GM12878 (cell line): ENCODE measurements around the gene CPSF4L. TPM values are rescaled to one million over a fixed set of nuclear protein-coding genes. Genes with fewer than 3 reads are reported as not detected.
A peak's percentile ranks its signal among the peaks of the same experiment; 100 is the strongest.

Source experiments
- ATAC-seq: fragments of 200-7000 bp; cut with Tn5 transposase; 3 replicates; pipeline ENCODE4 v1.9.1; 2020; ENCODE audit warnings: mild to moderate bottlenecking, moderate library complexity
- BruUV-seq: library from RNA; stranded (reverse); fragments of 400-500 nt; replicated peaks from 2 replicates; lab custom pipeline; 2021; lab: Mats Ljungman, UMichigan
- CTCF ChIA-PET: fragments of 300-600 bp; sonication (Branson Sonifier 250); formaldehyde crosslinking; extraction: SDS; loops from one replicate; lab custom pipeline; 2021; ENCODE audit warnings: inconsistent platforms; lab: Yijun Ruan, JAX
- POLR2A ChIA-PET: fragments of 350-600 bp; formaldehyde crosslinking; extraction: SDS; loops from one replicate; lab custom pipeline; 2021; ENCODE audit warnings: inconsistent platforms; lab: Charles Lee
- RAD21 ChIA-PET: fragments of 300-600 bp; sonication (Branson Sonifier 250); formaldehyde crosslinking; loops from one replicate; lab custom pipeline; 2023; ENCODE audit warnings: antibody characterized with exemption; ENCODE audit not compliant: unreplicated experiment; lab: Charles Lee
- SMC1A ChIA-PET: fragments of 300-600 bp; sonication (Branson Sonifier 250); formaldehyde crosslinking; loops from one replicate; lab custom pipeline; 2023; ENCODE audit not compliant: unreplicated experiment, uncharacterized antibody; lab: Charles Lee
- DNase-seq: peaks from one replicate; pipeline ENCODE4 v3.0.0-alpha.2; 2011; ENCODE audit warnings: low read depth, low spot score
- FAIRE-seq: peaks from 3 replicates; lab custom pipeline; 2011; peaks lifted over from hg19 to GRCh38; lab: Jason Lieb, UNC
- H2AFZ ChIP-seq: 2 replicates; pipeline ENCODE4 v1.6.0; 2011; ENCODE audit warnings: low read depth, low read length, control low read depth; ENCODE audit not compliant: control insufficient read depth
- H3K27ac ChIP-seq: 2 replicates; pipeline ENCODE4 v1.5.1; 2011; ENCODE audit warnings: control low read depth; ENCODE audit not compliant: control insufficient read depth, insufficient read depth
- H3K27me3 ChIP-seq, 2 experiments: replicated peaks in 1 of 2; 2 replicates each; pipeline versions ENCODE4 v1.6.0 to v1.6.1; 2011; ENCODE audit warnings: low read length in 1 of 2; ENCODE audit not compliant: control insufficient read depth in 2 of 2, insufficient read depth in 2 of 2
- H3K36me3 ChIP-seq, 2 experiments: 2 replicates each; pipeline ENCODE4 v1.5.1; 2011; ENCODE audit warnings: low read length in 1 of 2; ENCODE audit not compliant: control insufficient read depth in 2 of 2, insufficient read depth in 2 of 2
- H3K4me1 ChIP-seq: 2 replicates; pipeline ENCODE4 v1.6.1; 2011; ENCODE audit warnings: mild to moderate bottlenecking, low read length, moderate library complexity, mixed read lengths; ENCODE audit not compliant: control insufficient read depth, insufficient read depth
- H3K4me2 ChIP-seq: 2 replicates; pipeline ENCODE4 v1.6.0; 2011; ENCODE audit warnings: control low read depth; ENCODE audit not compliant: control insufficient read depth, insufficient read depth
- H3K4me3 ChIP-seq: fragments of 200-600 bp; sonication (generic); 2 replicates; pipeline ENCODE4 v1.5.1; 2016
- H3K79me2 ChIP-seq: 2 replicates; pipeline ENCODE4 v1.6.0; 2011; ENCODE audit warnings: low read length; ENCODE audit not compliant: control insufficient read depth, insufficient read depth
- H3K9ac ChIP-seq: 2 replicates; pipeline ENCODE4 v1.8.0; 2011; ENCODE audit warnings: low read length, control low read depth, mixed read lengths; ENCODE audit not compliant: control insufficient read depth, insufficient read depth
- H3K9me3 ChIP-seq: replicated peaks from 3 replicates; pipeline ENCODE4 v1.5.1; 2011; ENCODE audit warnings: mild to moderate bottlenecking, low read length; ENCODE audit not compliant: control insufficient read depth, insufficient read depth
- H4K20me1 ChIP-seq: 2 replicates; pipeline ENCODE4 v1.6.0; 2011; ENCODE audit not compliant: control insufficient read depth, insufficient read depth
- BCL3 ChIP-seq: IDR thresholded peaks from 2 replicates; pipeline ENCODE4 v1.6.1; 2011; ENCODE audit warnings: borderline replicate concordance, low read depth, mild to moderate bottlenecking, moderate library complexity, low read length; ENCODE audit not compliant: insufficient read depth, poor library complexity, severe bottlenecking
- EED ChIP-seq: sonication (generic); IDR thresholded peaks from 2 replicates; pipeline ENCODE4 v1.6.1; 2016; ENCODE audit warnings: antibody characterized with exemption, low read depth
- EP300 ChIP-seq, 2 experiments: fragments of 150-350 bp in 1 of 2; IDR thresholded peaks; 2 replicates each; pipeline ENCODE4 v1.6.1; 2011 to 2012; ENCODE audit warnings: low read depth in 2 of 2, low read length in 2 of 2, borderline replicate concordance in 1 of 2, improper control_type of control experiment in 1 of 2, inconsistent platforms in 1 of 2; ENCODE audit not compliant: control insufficient read depth in 1 of 2
- GABPA ChIP-seq: IDR thresholded peaks from 2 replicates; pipeline ENCODE4 v1.6.1; 2014; ENCODE audit warnings: antibody characterized with exemption, low read depth, mild to moderate bottlenecking, inconsistent platforms
- IKZF2 ChIP-seq, 2 experiments: fragments of 450-650 bp; IDR thresholded peaks; 2 replicates each; pipeline ENCODE4 v1.6.1; 2017; ENCODE audit warnings: mild to moderate bottlenecking in 2 of 2, moderate library complexity in 2 of 2
- MEF2B ChIP-seq: fragments of 450-650 bp; IDR thresholded peaks from 2 replicates; pipeline ENCODE4 v1.6.1; 2018; ENCODE audit warnings: mild to moderate bottlenecking, moderate library complexity; ENCODE audit not compliant: partially characterized antibody, poor library complexity, severe bottlenecking
- MTA3 ChIP-seq: IDR thresholded peaks from 2 replicates; pipeline ENCODE4 v1.6.1; 2012; ENCODE audit warnings: low read length, inconsistent platforms, borderline replicate concordance
- NFYB ChIP-seq: IDR thresholded peaks from 2 replicates; pipeline ENCODE4 v1.6.1; 2011; ENCODE audit warnings: low read depth, mild to moderate bottlenecking, low read length, improper control_type of control experiment, moderate library complexity; ENCODE audit not compliant: insufficient read depth
- POU2F2 ChIP-seq: IDR thresholded peaks from 3 replicates; pipeline ENCODE4 v1.6.1; 2011; ENCODE audit warnings: low read depth, mild to moderate bottlenecking, low read length, borderline replicate concordance
- RB1 ChIP-seq: fragments of 450-650 bp; formaldehyde crosslinking; IDR thresholded peaks from 2 replicates; pipeline ENCODE4 v1.6.1; 2017; ENCODE audit warnings: mild to moderate bottlenecking, borderline replicate concordance
- RUNX3 ChIP-seq: IDR thresholded peaks from 2 replicates; pipeline ENCODE4 v1.6.1; 2012; ENCODE audit warnings: low read length, inconsistent platforms
- SPI1 ChIP-seq: IDR thresholded peaks from 2 replicates; pipeline ENCODE4 v1.6.1; 2011; ENCODE audit warnings: low read depth, mild to moderate bottlenecking, low read length, moderate library complexity, borderline replicate concordance; ENCODE audit not compliant: insufficient read depth
- SUPT20H ChIP-seq: IDR thresholded peaks from 2 replicates; pipeline ENCODE4 v1.6.1; 2011; ENCODE audit warnings: low read depth, mild to moderate bottlenecking, low read length, moderate library complexity, borderline replicate concordance; ENCODE audit not compliant: control insufficient read depth
- TAF1 ChIP-seq: IDR thresholded peaks from 2 replicates; pipeline ENCODE4 v1.6.1; 2011; ENCODE audit warnings: mild to moderate bottlenecking, low read depth, low read length, borderline replicate concordance
- TBL1XR1 ChIP-seq: IDR thresholded peaks from 2 replicates; pipeline ENCODE4 v1.6.1; 2012; ENCODE audit warnings: low read depth, low read length, improper control_type of control experiment
- ZBED1 ChIP-seq: IDR thresholded peaks from 2 replicates; pipeline ENCODE4 v1.6.1; 2016; ENCODE audit warnings: borderline replicate concordance
- ZNF217 ChIP-seq: fragments of 450-650 bp; IDR thresholded peaks from 2 replicates; pipeline ENCODE4 v1.6.1; 2017; ENCODE audit warnings: antibody characterized with exemption, mild to moderate bottlenecking
- WGBS: methylation state at CpG from one replicate; pipeline ENCODE4 v1.1.6; 2016; ENCODE audit warnings: low lambda C conversion rate; ENCODE audit not compliant: insufficient replicate concordance, insufficient coverage; ENCODE audit errors: missing lambda C conversion rate; 5-methylcytosine and 5-hydroxymethylcytosine counted together
- in situ Hi-C: fragments of 300-500 bp; cut with MboI; formaldehyde crosslinking; loops from 9 replicates; pipeline ENCODE4 v1.14.3; 2018; ENCODE audit warnings: mixed read lengths
- intact Hi-C: fragments of 100-400 bp; cut with micrococcal nuclease; formaldehyde crosslinking; loops from one replicate; pipeline ENCODE4 v1.14.2; 2022; ENCODE audit not compliant: unreplicated experiment
- polyA plus RNA-seq, 11 experiments: library from polyadenylated mRNA; depleted of rRNA in 4 of 11; unstranded in 6 of 11; stranded (reverse) in 5 of 11; fragments of >200 nt; fragmentation: Nextera tagmentation in 4 of 11; fragmentation: Illumina TruSeq in 1 of 11; extraction: Ambion mirVana in 4 of 11; extraction: Trizol in 1 of 11; gene quantifications; 1 replicate in 1 of 11; 2 replicates in 10 of 11; pipeline versions ENCODE4 v1.2.1 to v1.2.3, GENCODE V29; 2011 to 2016; ENCODE audit warnings: inconsistent platforms in 2 of 11, missing spikeins in 2 of 11, low read depth in 1 of 11
- total RNA-seq, 4 experiments: library from RNA; depleted of rRNA in 3 of 4; stranded (reverse); fragments of >200 nt in 3 of 4; fragmentation: Illumina TruSeq in 1 of 4; extraction: Trizol in 1 of 4; gene quantifications; 2 replicates each; pipeline versions ENCODE4 v1.2.1 to v1.2.3, GENCODE V29; 2013 to 2021
- TF ChIP-seq, protein P1 (sequence below): fragments of 450-650 bp; IDR thresholded peaks from 2 replicates; pipeline ENCODE4 v1.6.1; 2016; ENCODE audit warnings: mild to moderate bottlenecking
- TF ChIP-seq, protein P2 (sequence below): fragments of 450-650 bp; IDR thresholded peaks from 2 replicates; pipeline ENCODE4 v1.6.1; 2016; ENCODE audit warnings: mild to moderate bottlenecking

CPSF4L gene
- total and polyA plus RNA-seq, 10 of the 15 experiments (the other 5 are each of a cell fraction or from before 2014, with no cell fraction given), result not detected

GRCh38 chr17:73291260-73291801, 29.7 kb upstream of the CPSF4L start:
- Histone ChIP-seq H3K4me3 (peak overlapping the region; percentile 59; the same call in 1 of the 2 replicates), H3K9me3 (no peaks in the 10 kb centered on the region), H3K4me2 (peak overlapping the region; percentile 88), H3K27ac (peak overlapping the region; percentile 87), H3K27me3 (no peaks in the 10 kb centered on the region), H2AFZ (peak overlapping the region; percentile 35), H3K9ac (peak overlapping the region; percentile 73), H3K79me2 (peaks cover 10% of the 10 kb centered on the region), H4K20me1 (no peaks in the 10 kb centered on the region), H3K36me3 (peaks cover 0 to 1% of the 10 kb centered on the region in 2 experiments; a peak in 2 of 4 replicates), H3K4me1 (peaks cover 27% of the 10 kb centered on the region)
- in situ Hi-C loops (no loop called here), intact Hi-C loops (loop anchor here (2.0 kb wide), 1 partner anchor 19 kb away; no protein-coding TSS in a partner anchor)
- RAD21 ChIA-PET, result interaction anchor here (0.9 to 2.2 kb wide), 14 partner anchors 9 to 100 kb away, joined by 3 to 16 read pairs (median 4); partner anchors contain the start of gene CDC42EP4
- BruUV-seq, result no TSS peak
- peak; percentile 70 for DNase-seq
- peak; percentile 95 for ATAC-seq
- 2% methylated on average over 8 of the region's 8 CpGs for WGBS
- POLR2A ChIA-PET, result interaction anchor here (0.6 to 3.9 kb wide), 10 partner anchors 9 to 71 kb away, joined by 3 to 28 read pairs (median 6); no protein-coding TSS in a partner anchor
- SMC1A ChIA-PET, result interaction anchor here (0.6 to 2.9 kb wide), 16 partner anchors 10 to 564 kb away, joined by 3 to 21 read pairs (median 6); no protein-coding TSS in a partner anchor
- CTCF ChIA-PET, result interaction anchor here (0.9 to 3.8 kb wide), 10 partner anchors 9 to 565 kb away, joined by 3 to 28 read pairs (median 5); partner anchors contain the start of gene CDC42EP4
- peak; percentile 98 for FAIRE-seq
- TF ChIP-seq POU2F2 (no peak; the same call in 2 of the 3 replicates), NFYB (0 out of 2 replicates have a peak, but pooled peaks have one; percentile 28), SPI1 (peak; percentile 65), ZBED1 (no peak), TBL1XR1 (0 out of 2 replicates have a peak, but pooled peaks have one; percentile 47), MTA3 (no peak), IKZF2 (IDR thresholded peaks at IDR 0.05) (peak; percentile 61 to 71; a peak in 2 of 4 replicates), ZNF217 (no peak), SUPT20H (no peak), RUNX3 (peak; percentile 66), GABPA (no peak), EED (peak; percentile 29; the same call in 1 of the 2 replicates), MEF2B (peak; percentile 59), TAF1 (no peak), BCL3 (no peak), EP300 (IDR thresholded peaks at IDR 0.05; ENCODE audit: borderline replicate concordance in 1 of 2, control insufficient read depth in 1 of 2, low read depth in 2 of 2, low read length in 2 of 2) (peak in 1 of 2 experiments; percentile 45; a peak in 2 of 4 replicates), RB1 (no peak)
- TF ChIP-seq, protein P1, sequence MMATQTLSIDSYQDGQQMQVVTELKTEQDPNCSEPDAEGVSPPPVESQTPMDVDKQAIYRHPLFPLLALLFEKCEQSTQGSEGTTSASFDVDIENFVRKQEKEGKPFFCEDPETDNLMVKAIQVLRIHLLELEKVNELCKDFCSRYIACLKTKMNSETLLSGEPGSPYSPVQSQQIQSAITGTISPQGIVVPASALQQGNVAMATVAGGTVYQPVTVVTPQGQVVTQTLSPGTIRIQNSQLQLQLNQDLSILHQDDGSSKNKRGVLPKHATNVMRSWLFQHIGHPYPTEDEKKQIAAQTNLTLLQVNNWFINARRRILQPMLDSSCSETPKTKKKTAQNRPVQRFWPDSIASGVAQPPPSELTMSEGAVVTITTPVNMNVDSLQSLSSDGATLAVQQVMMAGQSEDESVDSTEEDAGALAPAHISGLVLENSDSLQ, result 0 out of 2 replicates have a peak, but pooled peaks have one; percentile 17
- TF ChIP-seq, protein P2, sequence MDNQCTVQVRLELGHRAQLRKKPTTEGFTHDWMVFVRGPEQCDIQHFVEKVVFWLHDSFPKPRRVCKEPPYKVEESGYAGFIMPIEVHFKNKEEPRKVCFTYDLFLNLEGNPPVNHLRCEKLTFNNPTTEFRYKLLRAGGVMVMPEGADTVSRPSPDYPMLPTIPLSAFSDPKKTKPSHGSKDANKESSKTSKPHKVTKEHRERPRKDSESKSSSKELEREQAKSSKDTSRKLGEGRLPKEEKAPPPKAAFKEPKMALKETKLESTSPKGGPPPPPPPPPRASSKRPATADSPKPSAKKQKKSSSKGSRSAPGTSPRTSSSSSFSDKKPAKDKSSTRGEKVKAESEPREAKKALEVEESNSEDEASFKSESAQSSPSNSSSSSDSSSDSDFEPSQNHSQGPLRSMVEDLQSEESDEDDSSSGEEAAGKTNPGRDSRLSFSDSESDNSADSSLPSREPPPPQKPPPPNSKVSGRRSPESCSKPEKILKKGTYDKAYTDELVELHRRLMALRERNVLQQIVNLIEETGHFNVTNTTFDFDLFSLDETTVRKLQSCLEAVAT, result peak; percentile 65; the same call in 1 of the 2 replicates
